Naive thymus-derived CD4-positive, alpha-beta T cell (primary cell): ENCODE results near the gene ARF1. TPM values are rescaled to one million over a fixed set of nuclear protein-coding genes. Genes with fewer than 3 reads are reported as not detected.

ENCODE experiments used
- microRNA-seq: library from miRNA; unstranded; fragments of <30 nt; microRNA quantifications from one replicate; pipeline ENCODE4 v1.2.0, GENCODE V29; 2022; ENCODE audit warnings: borderline microRNAs expressed
- polyA plus RNA-seq, 2 donors: library from polyadenylated mRNA; unstranded; fragments of 300-500 nt; fragmentation: Illumina TruSeq; gene quantifications; one replicate each; pipeline ENCODE4 v1.2.3, GENCODE V29; 2021
- total RNA-seq, 6 experiments: library from RNA in 5 of 6; stranded (reverse) in 5 of 6; gene quantifications; 1 replicate in 5 of 6; 2 replicates in 1 of 6; pipeline ENCODE4 v1.2.3 and lab custom pipeline; 2021 to 2026

ARF1 gene
- total and polyA plus RNA-seq, 7 experiments from 2014 or later, result 198 to 434 (median 344) TPM

Small RNA genes within 50 kb of the gene (microRNA-seq; reads per million reads assigned to microRNA genes)
- not detected for gene MIR3620

Other genes starting within 250 kb of the ARF1 start
- gene WNT9A, start 134.8 kb upstream of the ARF1 start, total RNA-seq, result under 1 TPM in 1 of 5 experiments, not detected in 4; 0.29 TPM
- not detected for gene WNT9A, start 134.8 kb upstream of the ARF1 start, polyA plus RNA-seq
- gene WNT3A, start 75.7 kb upstream of the ARF1 start, total RNA-seq, result not detected
- gene WNT3A, start 75.7 kb upstream of the ARF1 start, polyA plus RNA-seq, result not detected
- 10 to 100 TPM; 16.8 to 31.8 (median 27.8) TPM for gene C1orf35, start 20.6 kb downstream of the ARF1 start, total RNA-seq
- 10 to 100 TPM; 21.9 to 33.0 TPM for gene C1orf35, start 20.6 kb downstream of the ARF1 start, polyA plus RNA-seq
- 10 to 100 TPM; 34.3 to 79.3 (median 65.2) TPM for gene MRPL55, start 26.6 kb downstream of the ARF1 start, total RNA-seq
- gene MRPL55, start 26.6 kb downstream of the ARF1 start, polyA plus RNA-seq, result 100 to 1,000 TPM; 132 to 149 TPM
- gene GUK1, start 57.6 kb downstream of the ARF1 start, total RNA-seq, result 100 to 1,000 TPM; 145 to 309 (median 279) TPM
- 100 to 1,000 TPM; 278 to 315 TPM for gene GUK1, start 57.6 kb downstream of the ARF1 start, polyA plus RNA-seq
- 1 to 10 TPM in 2 of 5 experiments, under 1 TPM in 3; 0.70 to 3.3 (median 0.94) TPM for gene GJC2, start 67.2 kb downstream of the ARF1 start, total RNA-seq
- gene GJC2, start 67.2 kb downstream of the ARF1 start, polyA plus RNA-seq, result not detected
- 10 to 100 TPM in 4 of 5 experiments, 1 to 10 TPM in 1; 9.3 to 17.1 (median 10.9) TPM for gene IBA57, start 83.1 kb downstream of the ARF1 start, total RNA-seq
- gene IBA57, start 83.1 kb downstream of the ARF1 start, polyA plus RNA-seq, result 1 to 10 TPM; 5.4 to 5.6 TPM
- gene OBSCN, start 125.3 kb downstream of the ARF1 start, total RNA-seq, result 100 to 1,000 TPM in 3 of 5 experiments, 10 to 100 TPM in 2; 27.4 to 132 (median 110) TPM
- gene OBSCN, start 125.3 kb downstream of the ARF1 start, polyA plus RNA-seq, result 1 to 10 TPM; 1.3 to 3.8 TPM